Esophagus muscularis mucosa (tissue), 4 donors: Measurements from ENCODE around the gene NCOA3. TPM values are rescaled to one million over a fixed set of nuclear protein-coding genes. Genes with fewer than 3 reads are reported as not detected.
A peak's percentile ranks its signal among the peaks of the same experiment; 100 is the strongest.

ENCODE experiments used
- DNase-seq: peaks from one replicate; pipeline ENCODE4 v3.0.0-alpha.2; 2017; ENCODE audit errors: extremely low spot score
- H3K27ac ChIP-seq, 4 donors: fragments of 200-600 bp; sonication (generic); replicated peaks in 1 of 4; 1 replicate in 3 of 4; 2 replicates in 1 of 4; pipeline ENCODE4 v1.5.1; 2016 to 2019; ENCODE audit warnings: mild to moderate bottlenecking in 1 of 4
- H3K27me3 ChIP-seq, 4 donors: fragments of 200-600 bp; sonication (generic); one replicate each; pipeline versions ENCODE4 v1.5.1 to v1.6.0; 2016 to 2019
- H3K36me3 ChIP-seq, 4 donors: fragments of 200-600 bp; sonication (generic); one replicate each; pipeline ENCODE4 v1.5.1; 2016 to 2019
- H3K4me1 ChIP-seq, 4 donors: fragments of 200-600 bp; sonication (generic); one replicate each; pipeline ENCODE4 v1.5.1; 2016 to 2019
- H3K4me3 ChIP-seq, 4 donors: fragments of 200-600 bp; sonication (generic); 1 replicate in 2 of 4; 2 replicates in 2 of 4; pipeline ENCODE4 v1.5.1; 2016 to 2019; ENCODE audit warnings: mild to moderate bottlenecking in 4 of 4, moderate library complexity in 1 of 4
- H3K9me3 ChIP-seq, 4 donors: fragments of 200-600 bp; sonication (generic); 1 replicate in 3 of 4; 2 replicates in 1 of 4; pipeline ENCODE4 v1.5.1; 2016 to 2019
- EP300 ChIP-seq: sonication (generic); formaldehyde crosslinking; IDR thresholded peaks from one replicate; pipeline ENCODE4 v1.6.1; 2017; ENCODE audit warnings: antibody characterized with exemption
- POLR2A ChIP-seq: fragments of 450-650 bp; IDR thresholded peaks from one replicate; pipeline ENCODE4 v1.6.1; 2017; ENCODE audit warnings: antibody characterized with exemption, moderate library complexity, mild to moderate bottlenecking, low read depth
- POLR2AphosphoS5 ChIP-seq, 2 donors: sonication (generic); formaldehyde crosslinking; IDR thresholded peaks; one replicate each; pipeline ENCODE4 v1.6.1; 2017; ENCODE audit warnings: antibody characterized with exemption in 2 of 2
- WGBS: methylation state at CpG from one replicate; pipeline ENCODE4 v1.1.5; 2018; 5-methylcytosine and 5-hydroxymethylcytosine counted together
- intact Hi-C: fragments of 100-400 bp; cut with DNase I; formaldehyde crosslinking; loops from one replicate; pipeline ENCODE4 v1.15.1; 2023
- total RNA-seq, 4 donors: library from RNA; depleted of rRNA; stranded (reverse); fragments of >200 nt; gene quantifications; one replicate each; pipeline versions ENCODE4 v1.1.0 to v1.2.1, GENCODE V29; 2016
- TF ChIP-seq, protein P1 (sequence below), 3 experiments: fragments of 200-600 bp in 2 of 3; fragments of 450-650 bp in 1 of 3; sonication (generic) in 2 of 3; IDR thresholded peaks; one replicate each; pipeline ENCODE4 v1.5.1; 2017 to 2019; ENCODE audit warnings: antibody characterized with exemption in 3 of 3, mild to moderate bottlenecking in 2 of 3, moderate library complexity in 1 of 3

Gene NCOA3
- total RNA-seq, 4 donors from 2014 or later, result 25.7 to 51.4 (median 35.8) TPM

DNA sequence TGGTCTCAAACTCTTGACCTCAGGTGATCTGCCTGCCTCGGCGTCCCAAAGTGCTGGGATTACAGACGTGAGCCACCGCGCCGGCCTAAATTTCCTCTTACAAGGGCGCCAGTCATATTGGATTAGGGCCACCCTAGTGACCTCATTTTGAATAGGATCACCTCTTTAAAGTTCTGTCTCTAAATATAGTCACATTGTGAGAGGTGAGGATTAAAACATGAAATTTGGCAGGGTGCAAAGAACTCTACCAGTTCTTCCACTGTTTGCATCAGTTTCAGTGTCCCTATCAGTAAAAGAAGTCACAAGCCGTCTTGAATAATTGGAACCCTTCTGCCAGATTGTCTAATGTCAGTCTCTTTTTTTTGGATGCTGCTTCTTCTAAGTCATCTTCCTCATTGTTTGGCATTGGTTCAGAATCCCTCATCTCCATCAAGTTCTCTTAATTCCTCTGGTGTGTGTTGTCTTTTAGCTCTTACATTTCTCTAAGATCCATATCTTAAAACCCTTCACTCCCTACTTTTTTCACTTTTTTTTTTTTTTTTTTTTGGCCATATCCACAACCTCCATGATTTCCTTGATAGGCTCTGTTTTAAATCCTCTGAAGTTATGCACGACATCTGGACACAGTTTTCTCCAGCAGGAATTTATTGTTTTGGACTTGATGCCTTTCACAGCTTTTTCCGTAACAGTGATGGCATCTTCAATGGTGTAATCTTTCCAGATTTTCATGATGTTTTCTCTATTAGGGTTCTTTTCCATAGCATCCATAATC, 56.8 kb downstream of the NCOA3 start:
- peak overlapping the region; percentile 16 to 56 (median 36) for H3K27ac ChIP-seq
- H3K9me3 ChIP-seq, result no peaks in the 10 kb centered on the region
- intact Hi-C loops, result no loop called here

DNA sequence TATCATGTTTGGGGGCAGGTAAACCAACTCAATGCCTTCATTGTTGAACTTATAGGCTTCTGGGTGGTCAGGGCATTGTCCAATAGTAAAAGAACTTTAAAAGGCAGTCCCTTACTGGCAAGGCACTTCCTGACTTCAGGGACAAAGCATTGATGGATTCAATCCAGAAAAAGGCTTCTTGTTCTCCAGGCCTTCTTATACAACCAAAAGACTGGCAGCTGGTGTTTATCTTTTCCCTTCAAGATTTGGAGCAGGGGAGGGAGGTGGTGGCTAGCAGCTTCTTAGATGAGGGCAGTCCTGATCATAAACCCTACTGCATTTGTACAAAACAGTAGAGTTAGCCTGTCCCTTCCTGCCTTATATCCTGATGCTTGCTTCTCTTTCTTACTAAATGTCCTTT, 57.5 kb downstream of the NCOA3 start:
- H3K4me3 ChIP-seq, result no peak overlapping the region
- peaks cover 52 to 72% (median 66%) of the 10 kb centered on the region in 4 donors for H3K4me1 ChIP-seq
- no peak for TF ChIP-seq EP300
- no peak for TF ChIP-seq POLR2A
- TF ChIP-seq, protein P1, sequence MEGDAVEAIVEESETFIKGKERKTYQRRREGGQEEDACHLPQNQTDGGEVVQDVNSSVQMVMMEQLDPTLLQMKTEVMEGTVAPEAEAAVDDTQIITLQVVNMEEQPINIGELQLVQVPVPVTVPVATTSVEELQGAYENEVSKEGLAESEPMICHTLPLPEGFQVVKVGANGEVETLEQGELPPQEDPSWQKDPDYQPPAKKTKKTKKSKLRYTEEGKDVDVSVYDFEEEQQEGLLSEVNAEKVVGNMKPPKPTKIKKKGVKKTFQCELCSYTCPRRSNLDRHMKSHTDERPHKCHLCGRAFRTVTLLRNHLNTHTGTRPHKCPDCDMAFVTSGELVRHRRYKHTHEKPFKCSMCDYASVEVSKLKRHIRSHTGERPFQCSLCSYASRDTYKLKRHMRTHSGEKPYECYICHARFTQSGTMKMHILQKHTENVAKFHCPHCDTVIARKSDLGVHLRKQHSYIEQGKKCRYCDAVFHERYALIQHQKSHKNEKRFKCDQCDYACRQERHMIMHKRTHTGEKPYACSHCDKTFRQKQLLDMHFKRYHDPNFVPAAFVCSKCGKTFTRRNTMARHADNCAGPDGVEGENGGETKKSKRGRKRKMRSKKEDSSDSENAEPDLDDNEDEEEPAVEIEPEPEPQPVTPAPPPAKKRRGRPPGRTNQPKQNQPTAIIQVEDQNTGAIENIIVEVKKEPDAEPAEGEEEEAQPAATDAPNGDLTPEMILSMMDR (IDR thresholded peaks at IDR 0.05), result no peak
- no peak for TF ChIP-seq POLR2AphosphoS5 (IDR thresholded peaks at IDR 0.05)
- no peaks in the 10 kb centered on the region for H3K36me3 ChIP-seq
- DNase-seq, result no peak
- peak overlapping the region; percentile 16 to 56 (median 36) for H3K27ac ChIP-seq
- intact Hi-C loops, result no loop called here
- H3K27me3 ChIP-seq, result no peaks in the 10 kb centered on the region
- no peaks in the 10 kb centered on the region for H3K9me3 ChIP-seq

More for the DNA sequence above, 56.8 kb downstream of the NCOA3 start:
- no peak for DNase-seq
- 65% methylated on average over 10 of the region's 10 CpGs for WGBS
- peaks cover 49 to 69% (median 62%) of the 10 kb centered on the region in 4 donors for H3K4me1 ChIP-seq
- H3K4me3 ChIP-seq, result no peak overlapping the region
- no peak for TF ChIP-seq POLR2A
- no peak for TF ChIP-seq EP300
- TF ChIP-seq, protein P1 (IDR thresholded peaks at IDR 0.05), result no peak
- no peak for TF ChIP-seq POLR2AphosphoS5 (IDR thresholded peaks at IDR 0.05)
- no peaks in the 10 kb centered on the region for H3K27me3 ChIP-seq
- H3K36me3 ChIP-seq, result no peaks in the 10 kb centered on the region

DNA sequence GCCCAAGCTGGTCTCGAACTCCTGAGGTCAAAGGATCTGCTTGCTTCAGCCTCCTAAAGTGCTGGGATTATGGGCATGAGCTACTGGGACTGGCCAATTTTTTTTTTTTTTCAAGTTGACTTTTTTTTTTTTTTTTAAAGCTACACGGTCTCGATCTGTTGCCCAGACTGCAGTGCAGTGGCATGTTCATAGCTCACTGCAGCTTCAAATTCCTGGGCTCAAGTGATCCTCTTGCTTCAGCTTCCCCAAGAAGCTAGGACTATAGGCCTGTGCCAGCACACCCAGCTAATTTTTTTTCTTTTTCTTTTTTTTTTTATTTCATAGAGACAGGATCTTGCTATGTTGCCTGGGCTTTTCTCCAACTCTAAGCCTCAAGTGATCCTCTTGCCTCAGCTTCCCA, 59.5 kb downstream of the NCOA3 start:
- Histone ChIP-seq H3K27ac (no peak overlapping the region), H3K4me1 (peaks cover 57 to 88% (median 81%) of the 10 kb centered on the region in 4 donors)
- TF ChIP-seq POLR2A (no peak), POLR2AphosphoS5 (IDR thresholded peaks at IDR 0.05) (no peak), EP300 (no peak)
- TF ChIP-seq, protein P1 (IDR thresholded peaks at IDR 0.05), result no peak

DNA sequence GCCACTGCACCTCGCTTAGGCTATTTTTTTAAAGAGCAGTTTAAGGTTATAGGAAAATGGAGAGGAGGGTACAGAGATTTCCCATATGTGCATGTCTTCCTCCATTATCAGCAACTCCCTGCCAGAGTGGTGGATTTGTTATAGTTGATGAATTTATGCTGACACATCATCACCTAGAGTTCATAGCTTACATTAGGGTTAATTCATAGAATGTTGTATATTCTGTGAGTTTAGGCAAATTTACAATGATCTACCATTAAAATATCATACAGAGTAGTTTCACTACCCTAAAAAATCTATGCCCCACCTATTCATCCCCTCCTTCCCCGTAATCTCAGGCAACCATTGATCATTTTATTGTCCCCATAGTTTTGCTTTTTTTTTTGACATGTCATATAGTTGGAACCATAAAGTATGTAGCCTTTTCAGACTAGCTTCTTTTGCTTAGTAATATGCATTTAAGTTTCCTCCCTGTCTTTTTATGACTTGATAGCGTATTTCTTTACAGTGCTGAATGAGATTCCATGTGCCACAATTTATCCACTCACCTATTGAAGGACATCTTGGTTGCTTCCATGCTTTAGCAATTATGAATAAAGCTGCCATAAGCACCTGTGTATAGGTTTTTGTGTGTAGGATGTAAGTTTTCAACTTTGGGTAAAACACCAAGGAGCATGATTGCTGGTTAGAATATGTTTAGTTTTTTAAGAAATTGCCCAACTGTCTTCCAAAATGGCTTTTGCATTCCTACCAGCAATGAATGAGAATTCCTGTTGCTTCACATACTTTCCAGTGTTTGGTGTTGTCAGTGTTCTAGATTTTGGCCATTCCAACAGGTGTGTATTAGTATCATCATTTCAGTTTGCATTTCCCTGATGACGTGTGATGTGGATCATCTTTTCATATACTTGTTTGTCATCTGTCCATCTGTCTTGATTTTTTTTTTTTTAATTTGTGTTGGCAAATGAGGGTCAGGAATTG, 60.2 kb downstream of the NCOA3 start:
- 90% methylated on average over 4 of the region's 4 CpGs for WGBS
- H3K27me3 ChIP-seq, result no peaks in the 10 kb centered on the region
- intact Hi-C loops, result no loop called here
- H3K4me1 ChIP-seq, result peaks cover 56 to 89% (median 82%) of the 10 kb centered on the region in 4 donors
- no peak overlapping the region for H3K27ac ChIP-seq
- H3K4me3 ChIP-seq, result no peak overlapping the region
- no peaks in the 10 kb centered on the region for H3K9me3 ChIP-seq
- H3K36me3 ChIP-seq, result no peaks in the 10 kb centered on the region
- TF ChIP-seq POLR2AphosphoS5 (IDR thresholded peaks at IDR 0.05), result no peak
- no peak for DNase-seq

More for the DNA sequence above, 59.5 kb downstream of the NCOA3 start:
- WGBS, result 45% methylated on average over 3 of the region's 3 CpGs
- Histone ChIP-seq H3K27me3 (no peaks in the 10 kb centered on the region), H3K9me3 (no peaks in the 10 kb centered on the region), H3K4me3 (no peak overlapping the region), H3K36me3 (no peaks in the 10 kb centered on the region)
- DNase-seq, result no peak
- intact Hi-C loops, result no loop called here

DNA sequence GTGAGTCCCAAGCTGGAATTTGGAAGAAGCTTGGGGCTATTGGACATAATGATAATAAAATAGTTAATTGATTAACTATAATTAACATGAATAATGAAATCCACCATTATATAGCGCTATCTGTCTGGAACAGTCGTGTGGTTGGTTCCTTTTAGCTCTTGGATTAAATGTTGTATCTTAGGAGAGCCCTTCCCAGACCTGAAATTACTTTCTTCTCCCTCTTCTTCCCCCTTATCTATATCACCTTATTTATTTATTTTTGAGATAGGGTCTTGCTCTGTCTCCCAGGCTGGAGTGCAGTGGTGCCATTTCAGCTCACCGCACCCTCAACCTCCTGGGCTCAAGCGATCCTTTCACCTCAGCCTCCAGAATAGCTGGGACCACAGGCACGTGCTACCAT, 64.6 kb downstream of the NCOA3 start:
- peaks cover 34 to 69% (median 61%) of the 10 kb centered on the region in 4 donors for H3K4me1 ChIP-seq
- no peaks in the 10 kb centered on the region for H3K27me3 ChIP-seq
- 98% methylated on average over 5 of the region's 5 CpGs for WGBS
- intact Hi-C loops, result no loop called here
- H3K9me3 ChIP-seq, result peaks cover 0 to 4% (median 2%) of the 10 kb centered on the region in 4 donors
- H3K36me3 ChIP-seq, result peaks cover 0 to 1% (median under 1%) of the 10 kb centered on the region in 4 donors
- TF ChIP-seq POLR2AphosphoS5 (IDR thresholded peaks at IDR 0.05) (no peak), POLR2A (no peak), EP300 (no peak)
- TF ChIP-seq, protein P1 (IDR thresholded peaks at IDR 0.05), result no peak
- H3K4me3 ChIP-seq, result no peak overlapping the region
- DNase-seq, result no peak
- H3K27ac ChIP-seq, result no peak overlapping the region
